CD14-positive monocyte (primary cell): ENCODE results near the gene CHKB. TPM values are rescaled to one million over a fixed set of nuclear protein-coding genes. Genes with fewer than 3 reads are reported as not detected.

ENCODE experiments used
- DNase-seq, 3 donors: peaks; one replicate each; pipeline ENCODE4 v3.0.0-alpha.2; 2011 to 2022
- H2AFZ ChIP-seq: 2 replicates; pipeline ENCODE4 v1.6.0; 2012; ENCODE audit warnings: mild to moderate bottlenecking, low read depth, low read length, inconsistent platforms; ENCODE audit not compliant: insufficient read depth, poor library complexity, severe bottlenecking
- H3K27ac ChIP-seq, 2 donors: 1 replicate in 1 of 2; 2 replicates in 1 of 2; pipeline ENCODE4 v1.5.1; 2012 to 2013; ENCODE audit warnings: low read length in 2 of 2, control low read depth in 1 of 2, inconsistent platforms in 1 of 2, low read depth in 1 of 2, mild to moderate bottlenecking in 1 of 2
- H3K27me3 ChIP-seq, 2 donors: one replicate each; pipeline versions ENCODE4 v1.6.0 to v1.6.1; 2011 to 2013; ENCODE audit warnings: low read length in 2 of 2; ENCODE audit not compliant: control insufficient read depth in 2 of 2, insufficient read depth in 2 of 2
- H3K36me3 ChIP-seq, 2 donors: replicated peaks in 1 of 2; 1 replicate in 1 of 2; 2 replicates in 1 of 2; pipeline versions ENCODE4 v1.5.1 to v1.6.1; 2012 to 2013; ENCODE audit warnings: low read length in 2 of 2, control low read depth in 1 of 2, inconsistent platforms in 1 of 2, mild to moderate bottlenecking in 1 of 2; ENCODE audit not compliant: insufficient read depth in 2 of 2, control insufficient read depth in 1 of 2
- H3K4me1 ChIP-seq, 2 donors: 1 replicate in 1 of 2; 2 replicates in 1 of 2; pipeline versions ENCODE4 v1.5.1 to v1.6.1; 2012 to 2013; ENCODE audit warnings: low read length in 2 of 2, control low read depth in 1 of 2, inconsistent platforms in 1 of 2, mild to moderate bottlenecking in 1 of 2, moderate library complexity in 1 of 2; ENCODE audit not compliant: insufficient read depth in 2 of 2, control insufficient read depth in 1 of 2
- H3K4me2 ChIP-seq: replicated peaks from 2 replicates; pipeline ENCODE3; 2012; ENCODE audit warnings: low read length, moderate library complexity, mild to moderate bottlenecking; ENCODE audit not compliant: poor library complexity, severe bottlenecking; ENCODE audit errors: extremely low read depth
- H3K4me3 ChIP-seq, 3 experiments: fragments of 200-600 bp in 1 of 3; sonication (generic) in 1 of 3; replicated peaks in 1 of 3; 1 replicate in 2 of 3; 2 replicates in 1 of 3; pipeline ENCODE4 v1.5.1; 2011 to 2013; ENCODE audit warnings: low read length in 3 of 3, mild to moderate bottlenecking in 3 of 3, control low read depth in 2 of 3, low read depth in 2 of 3, inconsistent platforms in 1 of 3, moderate library complexity in 1 of 3
- H3K79me2 ChIP-seq: 2 replicates; pipeline ENCODE4 v1.6.0; 2012; ENCODE audit warnings: mild to moderate bottlenecking, control low read depth, inconsistent platforms, low read length, moderate library complexity; ENCODE audit not compliant: insufficient read depth
- H3K9ac ChIP-seq: 2 replicates; pipeline ENCODE4 v1.6.0; 2017; ENCODE audit warnings: low read length, mild to moderate bottlenecking; ENCODE audit not compliant: insufficient read depth, poor library complexity, severe bottlenecking
- H3K9me3 ChIP-seq, 2 donors: replicated peaks in 1 of 2; 1 replicate in 1 of 2; 2 replicates in 1 of 2; pipeline versions ENCODE4 v1.5.1 to v1.6.1; 2012 to 2013; ENCODE audit warnings: low read length in 2 of 2, control low read depth in 1 of 2; ENCODE audit not compliant: control insufficient read depth in 1 of 2, insufficient read depth in 1 of 2
- H4K20me1 ChIP-seq: 2 replicates; pipeline ENCODE4 v1.6.0; 2012; ENCODE audit warnings: mild to moderate bottlenecking, low read length, control low read depth, moderate library complexity; ENCODE audit not compliant: insufficient read depth
- H3K27ac Mint-ChIP-seq, 7 donors: one replicate each; pipeline ENCODE4 v1.8.0; 2020; ENCODE audit warnings: mild to moderate bottlenecking in 7 of 7, mixed read lengths in 7 of 7, moderate library complexity in 6 of 7, inconsistent platforms in 2 of 7
- H3K27me3 Mint-ChIP-seq, 3 donors: one replicate each; pipeline ENCODE4 v1.8.0; 2021 to 2022; ENCODE audit warnings: low read depth in 3 of 3, mild to moderate bottlenecking in 3 of 3, mixed read lengths in 3 of 3, moderate library complexity in 3 of 3, inconsistent platforms in 1 of 3
- H3K36me3 Mint-ChIP-seq, 2 donors: one replicate each; pipeline ENCODE4 v1.8.0; 2020; ENCODE audit warnings: mixed read lengths in 2 of 2, inconsistent platforms in 1 of 2, mild to moderate bottlenecking in 1 of 2
- H3K4me1 Mint-ChIP-seq: one replicate; pipeline ENCODE4 v1.8.0; 2020; ENCODE audit warnings: mild to moderate bottlenecking, mixed read lengths
- H3K4me3 Mint-ChIP-seq, 2 donors: one replicate each; pipeline ENCODE4 v1.8.0; 2020; ENCODE audit warnings: mild to moderate bottlenecking in 2 of 2, mixed read lengths in 2 of 2, moderate library complexity in 1 of 2
- H3K9me3 Mint-ChIP-seq, 7 donors: one replicate each; pipeline ENCODE4 v1.8.0; 2020 to 2022; ENCODE audit warnings: mixed read lengths in 7 of 7, mild to moderate bottlenecking in 6 of 7, moderate library complexity in 6 of 7, inconsistent platforms in 2 of 7
- CTCF ChIP-seq: fragments of 200-600 bp; IDR thresholded peaks from one replicate; pipeline ENCODE4 v1.8.0; 2022; ENCODE audit warnings: antibody characterized with exemption, mild to moderate bottlenecking
- WGBS: methylation state at CpG from one replicate; pipeline ENCODE4 v1.1.5; 2013; ENCODE audit warnings: missing lambda C conversion rate; ENCODE audit not compliant: insufficient coverage; 5-methylcytosine and 5-hydroxymethylcytosine counted together
- intact Hi-C, 2 donors: fragments of 100-400 bp; cut with micrococcal nuclease; formaldehyde crosslinking; loops; one replicate each; pipeline versions ENCODE4 v1.15.0 to v1.15.1; 2023
- polyA plus RNA-seq, 3 donors: library from polyadenylated mRNA; depleted of rRNA in 1 of 3; unstranded in 2 of 3; stranded (reverse) in 1 of 3; fragments of 300-500 nt in 2 of 3; fragments of >200 nt in 1 of 3; fragmentation: Illumina TruSeq in 2 of 3; gene quantifications; 1 replicate in 2 of 3; 2 replicates in 1 of 3; pipeline ENCODE4 v1.2.3, GENCODE V29; 2012 to 2021

CHKB gene
- polyA plus RNA-seq, 3 donors, result 29.1 to 286 (median 31.3) TPM

- no peak overlapping the region for H3K4me2 ChIP-seq
- no peaks in the 10 kb centered on the region for H3K4me1 ChIP-seq
- WGBS, result 94% methylated on average over 7 of the region's 8 CpGs
- H3K36me3 Mint-ChIP-seq, result peaks cover 35 to 60% of the 10 kb centered on the region in 2 donors
- H2AFZ ChIP-seq, result no peak overlapping the region
- no peaks in the 10 kb centered on the region for H3K27me3 ChIP-seq
- peaks cover 6 to 11% (median 11%) of the 10 kb centered on the region in 3 donors for H3K27me3 Mint-ChIP-seq
- no peak for TF ChIP-seq CTCF
- DNase-seq, result no peak
- H3K4me3 Mint-ChIP-seq, result no peak overlapping the region
- no peaks in the 10 kb centered on the region for H4K20me1 ChIP-seq
- H3K4me1 Mint-ChIP-seq, result no peaks in the 10 kb centered on the region
- peaks cover 31 to 57% of the 10 kb centered on the region in 2 donors for H3K36me3 ChIP-seq
- no peaks in the 10 kb centered on the region for H3K79me2 ChIP-seq
- H3K9ac ChIP-seq, result no peak overlapping the region
- intact Hi-C loops, result no loop called here
- no peaks in the 10 kb centered on the region for H3K9me3 ChIP-seq
- no peak overlapping the region for H3K4me3 ChIP-seq
- no peak overlapping the region for H3K27ac ChIP-seq
- H3K27ac Mint-ChIP-seq, result no peak overlapping the region
- no peaks in the 10 kb centered on the region for H3K9me3 Mint-ChIP-seq
Measured at GRCh38 chr22:50569041-50569459, 13.6 kb downstream of the CHKB start.

DNA sequence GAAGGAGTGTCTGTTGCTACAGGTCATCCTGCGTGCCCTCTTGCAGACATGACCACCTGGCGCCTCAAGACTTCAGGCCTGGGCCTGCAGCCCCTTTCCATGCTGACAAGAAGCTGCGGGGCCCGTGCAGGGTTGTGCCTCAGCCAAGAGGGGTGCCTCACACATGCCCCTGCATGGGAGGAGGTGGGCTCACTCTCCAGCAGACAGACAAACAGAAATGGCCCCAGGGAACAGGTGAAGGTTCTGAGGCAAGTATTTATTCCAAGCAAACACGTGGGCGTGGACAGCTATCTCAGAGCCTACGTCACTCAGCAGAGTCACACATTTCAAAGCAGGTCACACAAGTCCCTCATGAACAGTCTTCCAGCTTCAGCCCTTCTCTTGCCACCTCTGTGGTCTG lies 14.0 kb downstream of the CHKB start:
- Histone ChIP-seq H3K79me2 (no peaks in the 10 kb centered on the region), H3K4me2 (no peak overlapping the region), H3K27me3 (peaks cover 0 to 4% of the 10 kb centered on the region in 2 donors), H3K27ac (no peak overlapping the region), H4K20me1 (no peaks in the 10 kb centered on the region), H3K9ac (no peak overlapping the region), H3K4me3 (no peak overlapping the region), H3K9me3 (no peaks in the 10 kb centered on the region), H3K4me1 (peaks cover 1 to 3% of the 10 kb centered on the region in 2 donors), H3K36me3 (peaks cover 31 to 57% of the 10 kb centered on the region in 2 donors), H2AFZ (no peak overlapping the region)
- Mint-ChIP-seq H3K4me1 (peaks cover 3% of the 10 kb centered on the region), H3K27me3 (peaks cover 10 to 15% (median 14%) of the 10 kb centered on the region in 3 donors), H3K27ac (no peak overlapping the region), H3K4me3 (no peak overlapping the region), H3K9me3 (no peaks in the 10 kb centered on the region), H3K36me3 (peaks cover 35 to 59% of the 10 kb centered on the region in 2 donors)
- intact Hi-C loops, result no loop called here
- 100% methylated on average over 6 of the region's 7 CpGs for WGBS
- TF ChIP-seq CTCF, result no peak
- no peak for DNase-seq
